Caco-2 (cell line): ENCODE data around the gene SLC7A14. TPM values are rescaled to one million over a fixed set of nuclear protein-coding genes. Genes with fewer than 3 reads are reported as not detected.

ENCODE experiments used
- BruUV-seq: library from RNA; stranded (reverse); fragments of 400-500 nt; replicated peaks from 2 replicates; lab custom pipeline; 2021; lab: Mats Ljungman, UMichigan
- CTCF ChIA-PET: fragments of 300-600 bp; sonication (Branson Sonifier 250); formaldehyde crosslinking; loops from one replicate; lab custom pipeline; 2022; ENCODE audit warnings: antibody characterized with exemption; lab: Charles Lee
- POLR2A ChIA-PET: fragments of 300-600 bp; sonication (Branson Sonifier 250); formaldehyde crosslinking; loops from one replicate; lab custom pipeline; 2022; ENCODE audit warnings: antibody characterized with exemption; lab: Charles Lee
- DNase-seq, 2 experiments: peaks; one replicate each; pipeline versions ENCODE4 v3.0.0 to v3.0.0-alpha.2; 2020 to 2022
- H3K27me3 ChIP-seq: replicated peaks from 2 replicates; pipeline ENCODE4 v1.6.0; 2011; ENCODE audit warnings: low read length; ENCODE audit not compliant: control insufficient read depth, insufficient read depth
- H3K36me3 ChIP-seq: 2 replicates; pipeline ENCODE4 v1.5.1; 2011; ENCODE audit warnings: low read length; ENCODE audit not compliant: control insufficient read depth, insufficient read depth
- H3K4me1 ChIP-seq: fragments of 250-450 bp; sonication (Bioruptor Pico); 2 replicates; pipeline ENCODE4 v1.5.1; 2020; ENCODE audit warnings: mild to moderate bottlenecking
- H3K4me3 ChIP-seq: 2 replicates; pipeline ENCODE4 v1.5.1; 2011; ENCODE audit warnings: low read depth, mild to moderate bottlenecking, control low read depth, low read length
- H3K9me3 ChIP-seq: fragments of 250-450 bp; sonication (Bioruptor Pico); 2 replicates; pipeline ENCODE4 v1.5.1; 2020; ENCODE audit warnings: mild to moderate bottlenecking, moderate library complexity
- H3K27ac Mint-ChIP-seq: one replicate; pipeline ENCODE4 v1.8.0; 2022; ENCODE audit warnings: mixed read lengths; ENCODE audit not compliant: unreplicated experiment
- H3K27me3 Mint-ChIP-seq: one replicate; pipeline ENCODE4 v1.8.0; 2022; ENCODE audit warnings: mixed read lengths; ENCODE audit not compliant: insufficient read depth, unreplicated experiment
- H3K36me3 Mint-ChIP-seq: one replicate; pipeline ENCODE4 v1.8.0; 2022; ENCODE audit warnings: mild to moderate bottlenecking, mixed read lengths; ENCODE audit not compliant: insufficient read depth, unreplicated experiment
- H3K4me1 Mint-ChIP-seq: one replicate; pipeline ENCODE4 v1.8.0; 2022; ENCODE audit warnings: low read depth, mixed read lengths; ENCODE audit not compliant: unreplicated experiment
- H3K4me3 Mint-ChIP-seq: one replicate; pipeline ENCODE4 v1.8.0; 2022; ENCODE audit warnings: mild to moderate bottlenecking, moderate library complexity, mixed read lengths; ENCODE audit not compliant: unreplicated experiment
- H3K9me3 Mint-ChIP-seq: one replicate; pipeline ENCODE4 v1.8.0; 2022; ENCODE audit warnings: mixed read lengths; ENCODE audit not compliant: unreplicated experiment
- CTCF ChIP-seq, 2 experiments: fragments of 200-600 bp in 1 of 2; IDR thresholded peaks; 1 replicate in 1 of 2; 2 replicates in 1 of 2; pipeline versions ENCODE4 v1.5.1 to v1.8.0; 2011 to 2022; ENCODE audit warnings: antibody characterized with exemption in 1 of 2, control low read depth in 1 of 2, inconsistent platforms in 1 of 2, low read depth in 1 of 2, low read length in 1 of 2, mild to moderate bottlenecking in 1 of 2, moderate library complexity in 1 of 2; ENCODE audit not compliant: insufficient read depth in 1 of 2, severe bottlenecking in 1 of 2, unreplicated experiment in 1 of 2
- intact Hi-C: fragments of 100-400 bp; cut with micrococcal nuclease; formaldehyde crosslinking; loops from one replicate; pipeline ENCODE4 v1.10.0; 2022; ENCODE audit not compliant: unreplicated experiment
- total RNA-seq: library from RNA; stranded (reverse); gene quantifications from 2 replicates; pipeline ENCODE4 v1.2.3, GENCODE V29; 2022

Gene SLC7A14
- total RNA-seq, 1 experiment from 2014 or later = not detected

- intact Hi-C loops = no loop called here
- no peaks in the 10 kb centered on the region for H3K9me3 ChIP-seq
- no peak overlapping the region for H3K27ac Mint-ChIP-seq
- BruUV-seq = no TSS peak
- peaks cover 12% of the 10 kb centered on the region for H3K27me3 Mint-ChIP-seq
- no peaks in the 10 kb centered on the region for H3K4me1 ChIP-seq
- no peaks in the 10 kb centered on the region for H3K36me3 Mint-ChIP-seq
- H3K4me1 Mint-ChIP-seq = no peaks in the 10 kb centered on the region
- no peaks in the 10 kb centered on the region for H3K36me3 ChIP-seq
- CTCF ChIA-PET = no interaction called here
- POLR2A ChIA-PET = no interaction called here
- no peak overlapping the region for H3K4me3 Mint-ChIP-seq
- H3K4me3 ChIP-seq = no peak overlapping the region
- H3K27me3 ChIP-seq = no peaks in the 10 kb centered on the region
- DNase-seq = no peak
- no peaks in the 10 kb centered on the region for H3K9me3 Mint-ChIP-seq
- TF ChIP-seq CTCF (IDR thresholded peaks at IDR 0.05; ENCODE audit: insufficient read depth in 1 of 2, low read depth in 1 of 2, low read length in 1 of 2, severe bottlenecking in 1 of 2, unreplicated experiment in 1 of 2) = no peak
Measured at GRCh38 chr3:170542704-170543103, 43.2 kb downstream of the SLC7A14 start.

- no peaks in the 10 kb centered on the region for H3K4me1 Mint-ChIP-seq
- H3K9me3 Mint-ChIP-seq = no peaks in the 10 kb centered on the region
- H3K27me3 ChIP-seq = peaks cover 2% of the 10 kb centered on the region; the same call in 1 of the 2 replicates
- no peak overlapping the region for H3K4me3 ChIP-seq
- TF ChIP-seq CTCF (IDR thresholded peaks at IDR 0.05; ENCODE audit: insufficient read depth in 1 of 2, low read depth in 1 of 2, low read length in 1 of 2, severe bottlenecking in 1 of 2, unreplicated experiment in 1 of 2) = no peak
- H3K9me3 ChIP-seq = no peaks in the 10 kb centered on the region
- H3K4me3 Mint-ChIP-seq = no peak overlapping the region
- intact Hi-C loops = no loop called here
- no peaks in the 10 kb centered on the region for H3K4me1 ChIP-seq
- DNase-seq = no peak
- no peaks in the 10 kb centered on the region for H3K36me3 ChIP-seq
- POLR2A ChIA-PET = no interaction called here
- H3K36me3 Mint-ChIP-seq = no peaks in the 10 kb centered on the region
- peaks cover 12% of the 10 kb centered on the region for H3K27me3 Mint-ChIP-seq
- CTCF ChIA-PET = no interaction called here
- H3K27ac Mint-ChIP-seq = no peak overlapping the region
- BruUV-seq = no TSS peak
Measured at GRCh38 chr3:170539897-170540296, 46.0 kb downstream of the SLC7A14 start.

GRCh38 chr3:170536712-170537111, 49.2 kb downstream of the SLC7A14 start:
- H3K4me3 Mint-ChIP-seq = no peak overlapping the region
- no peaks in the 10 kb centered on the region for H3K36me3 Mint-ChIP-seq
- peaks cover 2% of the 10 kb centered on the region; the same call in 1 of the 2 replicates for H3K27me3 ChIP-seq
- intact Hi-C loops = no loop called here
- H3K36me3 ChIP-seq = no peaks in the 10 kb centered on the region
- no peak for TF ChIP-seq CTCF (IDR thresholded peaks at IDR 0.05; ENCODE audit: insufficient read depth in 1 of 2, low read depth in 1 of 2, low read length in 1 of 2, severe bottlenecking in 1 of 2, unreplicated experiment in 1 of 2)
- no peaks in the 10 kb centered on the region for H3K9me3 Mint-ChIP-seq
- ChIA-PET POLR2A (no interaction called here), CTCF (no interaction called here)
- no peaks in the 10 kb centered on the region for H3K4me1 ChIP-seq
- H3K27ac Mint-ChIP-seq = no peak overlapping the region
- no peaks in the 10 kb centered on the region for H3K9me3 ChIP-seq
- H3K4me3 ChIP-seq = no peak overlapping the region
- H3K27me3 Mint-ChIP-seq = peaks cover 17% of the 10 kb centered on the region
- no TSS peak for BruUV-seq
- no peak for DNase-seq
- no peaks in the 10 kb centered on the region for H3K4me1 Mint-ChIP-seq
